Measurements from ENCODE around the gene TMEM31.

Gene TMEM31

DNA sequence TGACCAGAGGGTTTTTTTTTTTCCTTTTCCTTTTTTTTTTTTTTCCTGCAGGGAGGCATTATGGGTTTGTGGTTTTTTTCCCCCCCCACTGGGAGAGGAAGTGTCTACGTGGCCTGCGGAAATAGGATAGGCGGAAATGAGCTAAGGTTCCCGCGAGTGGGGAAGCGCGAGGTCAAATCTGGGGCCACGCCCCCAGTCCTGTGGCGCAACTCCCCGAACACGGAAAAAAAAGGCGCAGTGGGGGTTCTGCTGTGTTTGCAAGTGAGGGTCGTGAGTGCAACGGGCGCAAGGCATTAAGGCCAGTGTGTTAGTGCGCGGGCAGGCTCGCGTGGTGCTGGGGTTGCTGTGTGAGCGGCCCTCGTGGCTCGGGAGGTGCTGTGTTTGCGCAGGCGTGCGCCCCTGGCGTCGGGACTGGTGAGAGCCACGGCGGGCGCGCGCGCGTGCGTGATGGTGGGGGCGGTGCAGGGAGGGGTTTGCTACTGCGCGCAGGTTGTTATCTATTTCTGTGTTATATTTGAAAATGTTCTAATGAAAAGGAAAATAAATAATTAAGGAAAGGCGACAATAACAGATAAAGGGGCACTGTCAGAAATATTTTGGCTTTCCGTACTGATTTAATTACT is 23.5 kb upstream of the TMEM31 start (continued):
- TF ChIP-seq, protein P1, sequence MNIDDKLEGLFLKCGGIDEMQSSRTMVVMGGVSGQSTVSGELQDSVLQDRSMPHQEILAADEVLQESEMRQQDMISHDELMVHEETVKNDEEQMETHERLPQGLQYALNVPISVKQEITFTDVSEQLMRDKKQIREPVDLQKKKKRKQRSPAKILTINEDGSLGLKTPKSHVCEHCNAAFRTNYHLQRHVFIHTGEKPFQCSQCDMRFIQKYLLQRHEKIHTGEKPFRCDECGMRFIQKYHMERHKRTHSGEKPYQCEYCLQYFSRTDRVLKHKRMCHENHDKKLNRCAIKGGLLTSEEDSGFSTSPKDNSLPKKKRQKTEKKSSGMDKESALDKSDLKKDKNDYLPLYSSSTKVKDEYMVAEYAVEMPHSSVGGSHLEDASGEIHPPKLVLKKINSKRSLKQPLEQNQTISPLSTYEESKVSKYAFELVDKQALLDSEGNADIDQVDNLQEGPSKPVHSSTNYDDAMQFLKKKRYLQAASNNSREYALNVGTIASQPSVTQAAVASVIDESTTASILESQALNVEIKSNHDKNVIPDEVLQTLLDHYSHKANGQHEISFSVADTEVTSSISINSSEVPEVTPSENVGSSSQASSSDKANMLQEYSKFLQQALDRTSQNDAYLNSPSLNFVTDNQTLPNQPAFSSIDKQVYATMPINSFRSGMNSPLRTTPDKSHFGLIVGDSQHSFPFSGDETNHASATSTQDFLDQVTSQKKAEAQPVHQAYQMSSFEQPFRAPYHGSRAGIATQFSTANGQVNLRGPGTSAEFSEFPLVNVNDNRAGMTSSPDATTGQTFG (tag by site-specific recombination; IDR thresholded peaks at IDR 0.05; ENCODE audit: borderline replicate concordance), result no peak
- TF ChIP-seq, protein P2, sequence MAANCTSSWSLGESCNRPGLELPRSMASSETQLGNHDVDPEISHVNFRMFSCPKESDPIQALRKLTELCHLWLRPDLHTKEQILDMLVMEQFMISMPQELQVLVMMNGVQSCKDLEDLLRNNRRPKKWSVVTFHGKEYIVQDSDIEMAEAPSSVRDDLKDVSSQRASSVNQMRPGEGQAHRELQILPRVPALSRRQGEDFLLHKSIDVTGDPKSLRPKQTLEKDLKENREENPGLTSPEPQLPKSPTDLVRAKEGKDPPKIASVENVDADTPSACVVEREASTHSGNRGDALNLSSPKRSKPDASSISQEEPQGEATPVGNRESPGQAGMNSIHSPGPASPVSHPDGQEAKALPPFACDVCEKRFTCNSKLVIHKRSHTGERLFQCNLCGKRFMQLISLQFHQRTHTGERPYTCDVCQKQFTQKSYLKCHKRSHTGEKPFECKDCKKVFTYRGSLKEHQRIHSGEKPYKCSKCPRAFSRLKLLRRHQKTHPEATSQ (tag by site-specific recombination; IDR thresholded peaks at IDR 0.05), result peak; percentile 21; the same call in 1 of the 2 replicates
- TF ChIP-seq, protein P3, sequence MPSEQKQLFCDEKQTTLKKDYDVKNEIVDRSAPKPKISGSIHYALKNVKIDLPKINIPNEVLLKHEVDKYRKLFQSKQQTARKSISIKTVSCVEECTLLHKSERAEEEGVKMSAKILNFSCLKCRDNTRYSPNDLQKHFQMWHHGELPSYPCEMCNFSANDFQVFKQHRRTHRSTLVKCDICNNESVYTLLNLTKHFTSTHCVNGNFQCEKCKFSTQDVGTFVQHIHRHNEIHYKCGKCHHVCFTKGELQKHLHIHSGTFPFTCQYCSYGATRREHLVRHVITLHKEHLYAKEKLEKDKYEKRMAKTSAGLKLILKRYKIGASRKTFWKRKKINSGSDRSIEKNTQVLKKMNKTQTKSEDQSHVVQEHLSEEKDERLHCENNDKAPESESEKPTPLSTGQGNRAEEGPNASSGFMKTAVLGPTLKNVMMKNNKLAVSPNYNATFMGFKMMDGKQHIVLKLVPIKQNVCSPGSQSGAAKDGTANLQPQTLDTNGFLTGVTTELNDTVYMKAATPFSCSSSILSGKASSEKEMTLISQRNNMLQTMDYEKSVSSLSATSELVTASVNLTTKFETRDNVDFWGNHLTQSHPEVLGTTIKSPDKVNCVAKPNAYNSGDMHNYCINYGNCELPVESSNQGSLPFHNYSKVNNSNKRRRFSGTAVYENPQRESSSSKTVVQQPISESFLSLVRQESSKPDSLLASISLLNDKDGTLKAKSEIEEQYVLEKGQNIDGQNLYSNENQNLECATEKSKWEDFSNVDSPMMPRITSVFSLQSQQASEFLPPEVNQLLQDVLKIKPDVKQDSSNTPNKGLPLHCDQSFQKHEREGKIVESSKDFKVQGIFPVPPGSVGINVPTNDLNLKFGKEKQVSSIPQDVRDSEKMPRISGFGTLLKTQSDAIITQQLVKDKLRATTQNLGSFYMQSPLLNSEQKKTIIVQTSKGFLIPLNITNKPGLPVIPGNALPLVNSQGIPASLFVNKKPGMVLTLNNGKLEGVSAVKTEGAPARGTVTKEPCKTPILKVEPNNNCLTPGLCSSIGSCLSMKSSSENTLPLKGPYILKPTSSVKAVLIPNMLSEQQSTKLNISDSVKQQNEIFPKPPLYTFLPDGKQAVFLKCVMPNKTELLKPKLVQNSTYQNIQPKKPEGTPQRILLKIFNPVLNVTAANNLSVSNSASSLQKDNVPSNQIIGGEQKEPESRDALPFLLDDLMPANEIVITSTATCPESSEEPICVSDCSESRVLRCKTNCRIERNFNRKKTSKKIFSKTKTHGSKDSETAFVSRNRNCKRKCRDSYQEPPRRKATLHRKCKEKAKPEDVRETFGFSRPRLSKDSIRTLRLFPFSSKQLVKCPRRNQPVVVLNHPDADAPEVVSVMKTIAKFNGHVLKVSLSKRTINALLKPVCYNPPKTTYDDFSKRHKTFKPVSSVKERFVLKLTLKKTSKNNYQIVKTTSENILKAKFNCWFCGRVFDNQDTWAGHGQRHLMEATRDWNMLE (tag by site-specific recombination; conservative IDR thresholded peaks at IDR 0.05; ENCODE audit: low read depth), result peak; percentile 62; the same call in 1 of the 2 replicates
- TF ChIP-seq, protein P4, sequence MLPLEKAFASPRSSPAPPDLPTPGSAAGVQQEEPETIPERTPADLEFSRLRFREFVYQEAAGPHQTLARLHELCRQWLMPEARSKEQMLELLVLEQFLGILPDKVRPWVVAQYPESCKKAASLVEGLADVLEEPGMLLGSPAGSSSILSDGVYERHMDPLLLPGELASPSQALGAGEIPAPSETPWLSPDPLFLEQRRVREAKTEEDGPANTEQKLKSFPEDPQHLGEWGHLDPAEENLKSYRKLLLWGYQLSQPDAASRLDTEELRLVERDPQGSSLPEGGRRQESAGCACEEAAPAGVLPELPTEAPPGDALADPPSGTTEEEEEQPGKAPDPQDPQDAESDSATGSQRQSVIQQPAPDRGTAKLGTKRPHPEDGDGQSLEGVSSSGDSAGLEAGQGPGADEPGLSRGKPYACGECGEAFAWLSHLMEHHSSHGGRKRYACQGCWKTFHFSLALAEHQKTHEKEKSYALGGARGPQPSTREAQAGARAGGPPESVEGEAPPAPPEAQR (tag by site-specific recombination; IDR thresholded peaks at IDR 0.05), result no peak
- TF ChIP-seq ZSCAN30 (tag by site-specific recombination; IDR thresholded peaks at IDR 0.05) (peak; percentile 66; the same call in 1 of the 2 replicates), ZNF600 (tag by site-specific recombination; IDR thresholded peaks at IDR 0.05) (no peak), KLF10 (tag by site-specific recombination; IDR thresholded peaks at IDR 0.05) (no peak), ZNF768 (tag by site-specific recombination; IDR thresholded peaks at IDR 0.05) (no peak), ZNF335 (tag by site-specific recombination; conservative IDR thresholded peaks at IDR 0.05) (peak; percentile 76), ZSCAN23 (tag by site-specific recombination; IDR thresholded peaks at IDR 0.05) (0 out of 2 replicates have a peak, but pooled peaks have one; percentile 26), MYNN (tag by site-specific recombination; IDR thresholded peaks at IDR 0.05; ENCODE audit: borderline replicate concordance) (no peak), ZNF843 (tag by site-specific recombination; IDR thresholded peaks at IDR 0.05) (peak; percentile 39), ZNF544 (tag by site-specific recombination; IDR thresholded peaks at IDR 0.05) (no peak), ZNF202 (tag by site-specific recombination; IDR thresholded peaks at IDR 0.05; ENCODE audit: borderline replicate concordance) (no peak), ZNF324 (tag by site-specific recombination; IDR thresholded peaks at IDR 0.05) (peak; percentile 83), ZNF174 (tag by site-specific recombination; IDR thresholded peaks at IDR 0.05) (no peak), ZNF423 (tag by site-specific recombination; IDR thresholded peaks at IDR 0.05) (no peak)
- TF ChIP-seq, protein P5, sequence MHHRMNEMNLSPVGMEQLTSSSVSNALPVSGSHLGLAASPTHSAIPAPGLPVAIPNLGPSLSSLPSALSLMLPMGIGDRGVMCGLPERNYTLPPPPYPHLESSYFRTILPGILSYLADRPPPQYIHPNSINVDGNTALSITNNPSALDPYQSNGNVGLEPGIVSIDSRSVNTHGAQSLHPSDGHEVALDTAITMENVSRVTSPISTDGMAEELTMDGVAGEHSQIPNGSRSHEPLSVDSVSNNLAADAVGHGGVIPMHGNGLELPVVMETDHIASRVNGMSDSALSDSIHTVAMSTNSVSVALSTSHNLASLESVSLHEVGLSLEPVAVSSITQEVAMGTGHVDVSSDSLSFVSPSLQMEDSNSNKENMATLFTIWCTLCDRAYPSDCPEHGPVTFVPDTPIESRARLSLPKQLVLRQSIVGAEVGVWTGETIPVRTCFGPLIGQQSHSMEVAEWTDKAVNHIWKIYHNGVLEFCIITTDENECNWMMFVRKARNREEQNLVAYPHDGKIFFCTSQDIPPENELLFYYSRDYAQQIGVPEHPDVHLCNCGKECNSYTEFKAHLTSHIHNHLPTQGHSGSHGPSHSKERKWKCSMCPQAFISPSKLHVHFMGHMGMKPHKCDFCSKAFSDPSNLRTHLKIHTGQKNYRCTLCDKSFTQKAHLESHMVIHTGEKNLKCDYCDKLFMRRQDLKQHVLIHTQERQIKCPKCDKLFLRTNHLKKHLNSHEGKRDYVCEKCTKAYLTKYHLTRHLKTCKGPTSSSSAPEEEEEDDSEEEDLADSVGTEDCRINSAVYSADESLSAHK (tag by site-specific recombination; IDR thresholded peaks at IDR 0.05), result peak; percentile 32; the same call in 1 of the 2 replicates
- TF ChIP-seq, protein P6, sequence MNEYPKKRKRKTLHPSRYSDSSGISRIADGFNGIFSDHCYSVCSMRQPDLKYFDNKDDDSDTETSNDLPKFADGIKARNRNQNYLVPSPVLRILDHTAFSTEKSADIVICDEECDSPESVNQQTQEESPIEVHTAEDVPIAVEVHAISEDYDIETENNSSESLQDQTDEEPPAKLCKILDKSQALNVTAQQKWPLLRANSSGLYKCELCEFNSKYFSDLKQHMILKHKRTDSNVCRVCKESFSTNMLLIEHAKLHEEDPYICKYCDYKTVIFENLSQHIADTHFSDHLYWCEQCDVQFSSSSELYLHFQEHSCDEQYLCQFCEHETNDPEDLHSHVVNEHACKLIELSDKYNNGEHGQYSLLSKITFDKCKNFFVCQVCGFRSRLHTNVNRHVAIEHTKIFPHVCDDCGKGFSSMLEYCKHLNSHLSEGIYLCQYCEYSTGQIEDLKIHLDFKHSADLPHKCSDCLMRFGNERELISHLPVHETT (tag by site-specific recombination; IDR thresholded peaks at IDR 0.05), result peak; percentile 79
- TF ChIP-seq, protein P7, sequence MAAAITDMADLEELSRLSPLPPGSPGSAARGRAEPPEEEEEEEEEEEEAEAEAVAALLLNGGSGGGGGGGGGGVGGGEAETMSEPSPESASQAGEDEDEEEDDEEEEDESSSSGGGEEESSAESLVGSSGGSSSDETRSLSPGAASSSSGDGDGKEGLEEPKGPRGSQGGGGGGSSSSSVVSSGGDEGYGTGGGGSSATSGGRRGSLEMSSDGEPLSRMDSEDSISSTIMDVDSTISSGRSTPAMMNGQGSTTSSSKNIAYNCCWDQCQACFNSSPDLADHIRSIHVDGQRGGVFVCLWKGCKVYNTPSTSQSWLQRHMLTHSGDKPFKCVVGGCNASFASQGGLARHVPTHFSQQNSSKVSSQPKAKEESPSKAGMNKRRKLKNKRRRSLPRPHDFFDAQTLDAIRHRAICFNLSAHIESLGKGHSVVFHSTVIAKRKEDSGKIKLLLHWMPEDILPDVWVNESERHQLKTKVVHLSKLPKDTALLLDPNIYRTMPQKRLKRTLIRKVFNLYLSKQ (tag by site-specific recombination; IDR thresholded peaks at IDR 0.05; ENCODE audit: borderline replicate concordance), result no peak
- TF ChIP-seq, protein P8, sequence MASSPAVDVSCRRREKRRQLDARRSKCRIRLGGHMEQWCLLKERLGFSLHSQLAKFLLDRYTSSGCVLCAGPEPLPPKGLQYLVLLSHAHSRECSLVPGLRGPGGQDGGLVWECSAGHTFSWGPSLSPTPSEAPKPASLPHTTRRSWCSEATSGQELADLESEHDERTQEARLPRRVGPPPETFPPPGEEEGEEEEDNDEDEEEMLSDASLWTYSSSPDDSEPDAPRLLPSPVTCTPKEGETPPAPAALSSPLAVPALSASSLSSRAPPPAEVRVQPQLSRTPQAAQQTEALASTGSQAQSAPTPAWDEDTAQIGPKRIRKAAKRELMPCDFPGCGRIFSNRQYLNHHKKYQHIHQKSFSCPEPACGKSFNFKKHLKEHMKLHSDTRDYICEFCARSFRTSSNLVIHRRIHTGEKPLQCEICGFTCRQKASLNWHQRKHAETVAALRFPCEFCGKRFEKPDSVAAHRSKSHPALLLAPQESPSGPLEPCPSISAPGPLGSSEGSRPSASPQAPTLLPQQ (tag by site-specific recombination; IDR thresholded peaks at IDR 0.05), result no peak

Measured in HEK293 (cell line).